HCT116 (cell line): ENCODE data around the gene BLOC1S3. TPM values are rescaled to one million over a fixed set of nuclear protein-coding genes. Genes with fewer than 3 reads are reported as not detected.

Experiments
- ATAC-seq: fragments of 200-7000 bp; cut with Tn5 transposase; 2 replicates; pipeline ENCODE4 v1.9.1; 2020; ENCODE audit warnings: mild to moderate bottlenecking, moderate library complexity
- BruUV-seq: library from RNA; stranded (reverse); fragments of 400-500 nt; replicated peaks from 2 replicates; lab custom pipeline; 2021; lab: Mats Ljungman, UMichigan
- CTCF ChIA-PET: fragments of 300-600 bp; sonication (Branson Sonifier 250); formaldehyde crosslinking; loops from one replicate; lab custom pipeline; 2021; ENCODE audit warnings: antibody characterized with exemption; lab: Charles Lee
- POLR2A ChIA-PET: fragments of 300-600, 350-600 bp; sonication (Branson Sonifier 250); formaldehyde crosslinking; loops from one replicate; lab custom pipeline; 2021; ENCODE audit warnings: antibody characterized with exemption; lab: Charles Lee
- RAD21 ChIA-PET, 2 experiments: fragments of 300-600 bp; sonication (Branson Sonifier 250); formaldehyde crosslinking; loops; one replicate each; lab custom pipeline; 2023; ENCODE audit warnings: low total read pairs in 2 of 2; ENCODE audit not compliant: uncharacterized antibody in 2 of 2, unreplicated experiment in 2 of 2, low non-redundant PET in 1 of 2; lab: Charles Lee
- DNase-seq: peaks from one replicate; pipeline ENCODE4 v3.0.0-alpha.2; 2010; ENCODE audit warnings: low read depth, low spot score
- H2AFZ ChIP-seq: fragments of 200-600 bp; shearing (Covaris generic), sonication (generic); 2 replicates; pipeline ENCODE4 v1.6.1; 2017; ENCODE audit warnings: low read depth, mixed run types, mixed read lengths, antibody characterized with exemption, low read length; ENCODE audit not compliant: poor library complexity, severe bottlenecking
- H3K27ac ChIP-seq: 2 replicates; pipeline ENCODE4 v1.5.1; 2012; ENCODE audit warnings: low read depth, low read length
- H3K27me3 ChIP-seq: fragments of 200-600 bp; sonication (generic); 2 replicates; pipeline ENCODE4 v1.6.1; 2016; ENCODE audit warnings: mixed run types, low read length, mixed read lengths; ENCODE audit not compliant: insufficient read depth
- H3K36me3 ChIP-seq, 2 experiments: fragments of 200-500 bp in 1 of 2; fragments of 200-600 bp in 1 of 2; sonication (Bioruptor generic) in 1 of 2; sonication (generic) in 1 of 2; 2 replicates each; pipeline versions ENCODE4 v1.5.1 to v1.6.1; 2014 to 2016; ENCODE audit warnings: low read length in 2 of 2, inconsistent platforms in 1 of 2, mixed read lengths in 1 of 2, mixed run types in 1 of 2; ENCODE audit not compliant: insufficient read depth in 2 of 2, control insufficient read depth in 1 of 2
- H3K4me1 ChIP-seq, 2 experiments: fragments of 200-600 bp in 1 of 2; sonication (generic) in 1 of 2; 2 replicates each; pipeline versions ENCODE4 v1.5.1 to v1.6.1; 2012 to 2017; ENCODE audit warnings: low read length in 2 of 2, inconsistent platforms in 1 of 2, mild to moderate bottlenecking in 1 of 2, mixed read lengths in 1 of 2, mixed run types in 1 of 2, moderate library complexity in 1 of 2; ENCODE audit not compliant: insufficient read depth in 2 of 2, control insufficient read depth in 1 of 2
- H3K4me2 ChIP-seq: fragments of 200-600 bp; sonication (generic); 2 replicates; pipeline ENCODE4 v1.6.1; 2017; ENCODE audit warnings: mixed run types, low read length, mixed read lengths
- H3K4me3 ChIP-seq, 2 experiments: fragments of 200-600 bp in 1 of 2; sonication (generic) in 1 of 2; replicated peaks in 1 of 2; 2 replicates each; pipeline ENCODE4 v1.5.1; 2011 to 2016; ENCODE audit warnings: low read length in 2 of 2, control low read depth in 1 of 2, low read depth in 1 of 2, mild to moderate bottlenecking in 1 of 2, mixed read lengths in 1 of 2, mixed run types in 1 of 2
- H3K79me2 ChIP-seq: fragments of 200-600 bp; sonication (generic); 2 replicates; pipeline ENCODE4 v1.6.1; 2017; ENCODE audit warnings: mild to moderate bottlenecking, mixed run types, low read length, moderate library complexity, mixed read lengths; ENCODE audit not compliant: insufficient read depth
- H3K9ac ChIP-seq: fragments of 200-600 bp; sonication (generic); 2 replicates; pipeline ENCODE4 v1.6.1; 2016; ENCODE audit warnings: low read length, mixed read lengths
- H3K9me2 ChIP-seq: fragments of 200-600 bp; sonication (generic), shearing (Covaris generic); 2 replicates; pipeline ENCODE4 v1.6.1; 2017; ENCODE audit warnings: mixed run types, mild to moderate bottlenecking, moderate library complexity; ENCODE audit not compliant: insufficient read depth
- H3K9me3 ChIP-seq, 2 experiments: fragments of 200-500 bp in 1 of 2; fragments of 200-600 bp in 1 of 2; sonication (Bioruptor generic) in 1 of 2; sonication (generic) in 1 of 2; 2 replicates each; pipeline ENCODE4 v1.6.1; 2014 to 2017; ENCODE audit warnings: low read length in 2 of 2, mixed read lengths in 2 of 2, inconsistent platforms in 1 of 2, low read depth in 1 of 2, mild to moderate bottlenecking in 1 of 2, mixed run types in 1 of 2, moderate library complexity in 1 of 2; ENCODE audit not compliant: control insufficient read depth in 1 of 2, insufficient read depth in 1 of 2
- H4K20me1 ChIP-seq: fragments of 200-600 bp; sonication (generic), shearing (Covaris generic); 2 replicates; pipeline ENCODE4 v1.6.1; 2017; ENCODE audit warnings: mixed run types, mild to moderate bottlenecking, moderate library complexity; ENCODE audit not compliant: insufficient read depth
- EGR1 ChIP-seq: IDR thresholded peaks from 2 replicates; pipeline ENCODE4 v1.6.1; 2012; ENCODE audit warnings: low read depth
- ELF1 ChIP-seq: IDR thresholded peaks from 2 replicates; pipeline ENCODE4 v1.6.1; 2012; ENCODE audit warnings: low read depth, borderline replicate concordance
- EZH2 ChIP-seq: fragments of 200-600 bp; sonication (generic); IDR thresholded peaks from 2 replicates; pipeline ENCODE4 v1.6.1; 2017; ENCODE audit warnings: antibody characterized with exemption, mixed run types
- EZH2phosphoT487 ChIP-seq: fragments of 200-600 bp; IDR thresholded peaks from 2 replicates; pipeline ENCODE4 v1.6.1; 2018; ENCODE audit warnings: antibody characterized with exemption, borderline replicate concordance
- FOSL1 ChIP-seq: IDR thresholded peaks from 2 replicates; pipeline ENCODE4 v1.6.1; 2012; ENCODE audit warnings: low read depth
- RAD21 ChIP-seq: IDR thresholded peaks from 2 replicates; pipeline ENCODE4 v1.6.1; 2012; ENCODE audit warnings: low read depth, mild to moderate bottlenecking
- REST ChIP-seq: IDR thresholded peaks from 2 replicates; pipeline ENCODE4 v1.6.1; 2012; ENCODE audit warnings: low read depth
- SIN3A ChIP-seq: IDR thresholded peaks from 2 replicates; pipeline ENCODE4 v1.6.1; 2012; ENCODE audit warnings: low read depth
- SRF ChIP-seq: IDR thresholded peaks from 2 replicates; pipeline ENCODE4 v1.6.1; 2012; ENCODE audit warnings: low read depth
- TCF7L2 ChIP-seq: IDR thresholded peaks from 2 replicates; pipeline ENCODE4 v1.7.0; 2011; ENCODE audit warnings: borderline replicate concordance, inconsistent platforms; ENCODE audit not compliant: insufficient read depth, insufficient read length; ENCODE audit errors: extremely low read depth
- ZBTB33 ChIP-seq: IDR thresholded peaks from 2 replicates; pipeline ENCODE4 v1.6.1; 2011; ENCODE audit warnings: mild to moderate bottlenecking, low read length, moderate library complexity; ENCODE audit not compliant: insufficient replicate concordance; ENCODE audit errors: extremely low read depth
- ZFX ChIP-seq: fragments of 450-650 bp; IDR thresholded peaks from 2 replicates; pipeline ENCODE4 v1.6.1; 2017
- intact Hi-C: fragments of 100-400 bp; cut with micrococcal nuclease; formaldehyde crosslinking; loops from 2 replicates; pipeline ENCODE4 v1.10.0; 2022
- total RNA-seq: library from RNA; stranded (reverse); gene quantifications from one replicate; pipeline ENCODE4 v1.2.1, GENCODE V29; 2021; ENCODE audit not compliant: unreplicated experiment

Gene BLOC1S3
- total RNA-seq, 1 experiment from 2014 or later = 12.2 TPM

- BruUV-seq = no TSS peak
- H2AFZ ChIP-seq = no peak overlapping the region
- no peak overlapping the region for H3K27ac ChIP-seq
- H4K20me1 ChIP-seq = no peaks in the 10 kb centered on the region
- ChIA-PET POLR2A (no interaction called here), CTCF (no interaction called here), RAD21 (no interaction called here)
- H3K4me2 ChIP-seq = no peak overlapping the region
- TF ChIP-seq SIN3A (no peak), ELF1 (no peak), EGR1 (no peak), REST (no peak), EZH2phosphoT487 (no peak), SRF (no peak), TCF7L2 (no peak), RAD21 (no peak), ZBTB33 (no peak), EZH2 (no peak), FOSL1 (no peak), ZFX (no peak)
- no peaks in the 10 kb centered on the region for H3K79me2 ChIP-seq
- H3K9me3 ChIP-seq = no peaks in the 10 kb centered on the region
- ATAC-seq = no peak
- no peak overlapping the region for H3K4me3 ChIP-seq
- no peak overlapping the region for H3K9ac ChIP-seq
- DNase-seq = no peak
- no peaks in the 10 kb centered on the region for H3K36me3 ChIP-seq
- H3K9me2 ChIP-seq = no peaks in the 10 kb centered on the region
- H3K4me1 ChIP-seq = peaks cover 25 to 54% of the 10 kb centered on the region in 2 experiments
- no peaks in the 10 kb centered on the region for H3K27me3 ChIP-seq
- intact Hi-C loops = no loop called here
Observed at GRCh38 chr19:45159971-45160324, 18.6 kb upstream of the BLOC1S3 start.
